Naive thymus-derived CD4-positive, alpha-beta T cell (primary cell): Measurements from ENCODE around the gene TTC34. TPM values are rescaled to one million over a fixed set of nuclear protein-coding genes. Genes with fewer than 3 reads are reported as not detected.
"Not testable (repeated sequence)": the region's sequence is repeated elsewhere in the genome, so short reads cannot be mapped to it uniquely, and the experiment has no call there.

Source experiments
- ATAC-seq: fragments of 150-1000 bp; cut with Tn5 transposase; 2 replicates; pipeline ENCODE4 v1.10.0; 2021; ENCODE audit warnings: mild to moderate bottlenecking, moderate library complexity
- CTCF ChIA-PET: fragments of 350-600 bp; sonication (Branson Sonifier 250); formaldehyde crosslinking; loops from one replicate; lab custom pipeline; 2021; ENCODE audit warnings: antibody characterized with exemption; lab: Charles Lee
- POLR2A ChIA-PET: fragments of 350-600 bp; sonication (Branson Sonifier 250); formaldehyde crosslinking; loops from one replicate; lab custom pipeline; 2021; ENCODE audit warnings: antibody characterized with exemption, inconsistent platforms; lab: Charles Lee
- DNase-seq, 9 donors: peaks; one replicate each; pipeline versions ENCODE4 v3.0.0 to v3.0.0-alpha.2; 2020 to 2022; ENCODE audit warnings: mixed read lengths in 1 of 9
- H3K27ac ChIP-seq: one replicate; pipeline ENCODE4 v1.7.0; 2013; ENCODE audit warnings: mild to moderate bottlenecking, low read depth, low read length, moderate library complexity
- H3K27me3 ChIP-seq, 2 donors: one replicate each; pipeline ENCODE4 v1.7.0; 2013; ENCODE audit warnings: low read length in 2 of 2, mild to moderate bottlenecking in 2 of 2, moderate library complexity in 2 of 2; ENCODE audit not compliant: control insufficient read depth in 2 of 2, insufficient read depth in 2 of 2
- H3K36me3 ChIP-seq, 3 experiments: 1 replicate in 2 of 3; 2 replicates in 1 of 3; pipeline ENCODE4 v1.7.0; 2013; ENCODE audit warnings: low read length in 3 of 3, mild to moderate bottlenecking in 3 of 3, moderate library complexity in 1 of 3; ENCODE audit not compliant: insufficient read depth in 3 of 3, control insufficient read depth in 2 of 3
- H3K4me1 ChIP-seq, 2 donors: one replicate each; pipeline ENCODE4 v1.7.0; 2013; ENCODE audit warnings: low read length in 2 of 2, mild to moderate bottlenecking in 2 of 2, moderate library complexity in 1 of 2; ENCODE audit not compliant: control insufficient read depth in 2 of 2, insufficient read depth in 2 of 2
- H3K4me3 ChIP-seq: 2 replicates; pipeline ENCODE4 v1.7.0; 2013; ENCODE audit warnings: mild to moderate bottlenecking, low read length
- H3K9me3 ChIP-seq, 3 experiments: 1 replicate in 2 of 3; 2 replicates in 1 of 3; pipeline ENCODE4 v1.7.0; 2013; ENCODE audit warnings: low read length in 3 of 3; ENCODE audit not compliant: control insufficient read depth in 2 of 3
- H3K27ac Mint-ChIP-seq, 9 donors: one replicate each; pipeline ENCODE4 v1.8.0; 2020 to 2022; ENCODE audit warnings: mixed read lengths in 9 of 9, mild to moderate bottlenecking in 8 of 9, moderate library complexity in 5 of 9, inconsistent platforms in 2 of 9
- H3K27me3 Mint-ChIP-seq, 5 donors: one replicate each; pipeline ENCODE4 v1.8.0; 2021 to 2022; ENCODE audit warnings: mixed read lengths in 5 of 5, mild to moderate bottlenecking in 1 of 5
- H3K36me3 Mint-ChIP-seq, 5 donors: one replicate each; pipeline ENCODE4 v1.8.0; 2020 to 2022; ENCODE audit warnings: mixed read lengths in 5 of 5, mild to moderate bottlenecking in 3 of 5, inconsistent platforms in 1 of 5
- H3K4me1 Mint-ChIP-seq, 7 donors: one replicate each; pipeline ENCODE4 v1.8.0; 2020 to 2022; ENCODE audit warnings: mixed read lengths in 7 of 7, mild to moderate bottlenecking in 3 of 7, inconsistent platforms in 1 of 7
- H3K4me3 Mint-ChIP-seq, 10 donors: one replicate each; pipeline ENCODE4 v1.8.0; 2020 to 2022; ENCODE audit warnings: mild to moderate bottlenecking in 10 of 10, mixed read lengths in 10 of 10, moderate library complexity in 6 of 10, inconsistent platforms in 2 of 10
- H3K9me3 Mint-ChIP-seq, 11 donors: one replicate each; pipeline ENCODE4 v1.8.0; 2020 to 2022; ENCODE audit warnings: mixed read lengths in 11 of 11, mild to moderate bottlenecking in 4 of 11, inconsistent platforms in 1 of 11, moderate library complexity in 1 of 11
- intact Hi-C, 2 donors: fragments of 100-400 bp; cut with micrococcal nuclease; formaldehyde crosslinking; loops; one replicate each; pipeline ENCODE4 v1.15.1; 2023
- polyA plus RNA-seq, 2 donors: library from polyadenylated mRNA; unstranded; fragments of 300-500 nt; fragmentation: Illumina TruSeq; gene quantifications; one replicate each; pipeline ENCODE4 v1.2.3, GENCODE V29; 2021
- total RNA-seq, 6 experiments: library from RNA in 5 of 6; stranded (reverse) in 5 of 6; gene quantifications; 1 replicate in 5 of 6; 2 replicates in 1 of 6; pipeline ENCODE4 v1.2.3 and lab custom pipeline; 2021 to 2026

The TTC34 gene
- total and polyA plus RNA-seq, 7 experiments from 2014 or later, result 0.28 to 8.0 (median 2.1) TPM

- no peak overlapping the region for H3K4me3 ChIP-seq
- no peak overlapping the region for H3K27ac ChIP-seq
- H3K9me3 Mint-ChIP-seq, result peaks cover 9 to 40% (median 23%) of the 10 kb centered on the region in 11 donors
- H3K4me1 Mint-ChIP-seq, result peaks cover 0 to 13% (median 6%) of the 10 kb centered on the region in 7 donors
- intact Hi-C loops, result no loop called here
- H3K36me3 ChIP-seq, result no peaks in the 10 kb centered on the region
- H3K4me1 ChIP-seq, result peaks cover 0 to under 1% of the 10 kb centered on the region in 2 donors
- peaks cover 0 to 5% of the 10 kb centered on the region in 2 donors for H3K27me3 ChIP-seq
- H3K36me3 Mint-ChIP-seq, result peaks cover 0 to 21% (median 2%) of the 10 kb centered on the region in 5 donors
- POLR2A ChIA-PET, result no interaction called here
- peaks cover 0 to 23% (median 0%) of the 10 kb centered on the region in 3 experiments for H3K9me3 ChIP-seq
- H3K27ac Mint-ChIP-seq, result no peak overlapping the region
- CTCF ChIA-PET, result interaction anchor here (0.9 to 1.5 kb wide), 2 partner anchors 8 to 368 kb away, joined by 3 to 4 read pairs; no protein-coding TSS in a partner anchor
- ATAC-seq (no peak), DNase-seq (peak in 1 of 9 donors; percentile 12)
- H3K4me3 Mint-ChIP-seq, result no peak overlapping the region
- peaks cover 10 to 47% (median 40%) of the 10 kb centered on the region in 5 donors for H3K27me3 Mint-ChIP-seq
Measured at GRCh38 chr1:2783435-2784397, 17.8 kb downstream of the TTC34 start.

DNA sequence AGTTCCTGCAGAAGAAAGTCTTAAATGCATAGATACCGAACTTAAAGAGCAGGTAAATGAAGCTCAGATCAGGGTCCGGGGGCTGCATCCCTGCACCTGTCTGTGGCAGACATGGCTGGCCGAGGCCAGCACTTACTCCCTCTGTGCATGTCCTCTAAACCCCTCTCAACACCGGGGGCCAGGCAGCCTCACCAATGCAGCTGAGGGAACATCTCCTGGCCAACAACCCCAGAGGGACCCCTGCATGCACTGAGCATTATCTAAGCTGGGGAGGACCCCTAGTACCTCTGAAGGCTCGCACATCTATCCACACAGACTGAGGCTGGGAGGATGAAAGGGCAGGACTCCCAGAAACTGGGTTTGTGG, 18.4 kb downstream of the TTC34 start:
- no peak overlapping the region for H3K27ac Mint-ChIP-seq
- Histone ChIP-seq H3K36me3 (no peaks in the 10 kb centered on the region), H3K4me1 (no peaks in the 10 kb centered on the region), H3K4me3 (no peak overlapping the region), H3K27ac (no peak overlapping the region), H3K9me3 (peaks cover 0 to 23% (median 0%) of the 10 kb centered on the region in 3 experiments), H3K27me3 (no peaks in the 10 kb centered on the region)
- POLR2A ChIA-PET, result no interaction called here
- no peak overlapping the region for H3K4me3 Mint-ChIP-seq
- H3K9me3 Mint-ChIP-seq, result peaks cover 9 to 37% (median 23%) of the 10 kb centered on the region in 11 donors
- DNase-seq, result peak in 1 of 9 donors; percentile 8
- H3K4me1 Mint-ChIP-seq, result peaks cover 0 to 9% (median 2%) of the 10 kb centered on the region in 7 donors
- CTCF ChIA-PET, result no interaction called here
- no peak for ATAC-seq
- intact Hi-C loops, result no loop called here
- peaks cover 4 to 44% (median 38%) of the 10 kb centered on the region in 5 donors for H3K27me3 Mint-ChIP-seq
- peaks cover 0 to 21% (median 2%) of the 10 kb centered on the region in 5 donors for H3K36me3 Mint-ChIP-seq

GRCh38 chr1:2781627-2782026, 19.9 kb downstream of the TTC34 start:
- intact Hi-C loops, result no loop called here
- Histone ChIP-seq H3K4me1 (no peaks in the 10 kb centered on the region), H3K4me3 (no peak overlapping the region), H3K36me3 (no peaks in the 10 kb centered on the region), H3K9me3 (peaks cover 0 to 23% (median 0%) of the 10 kb centered on the region in 3 experiments), H3K27ac (no peak overlapping the region), H3K27me3 (no peaks in the 10 kb centered on the region)
- Mint-ChIP-seq H3K9me3 (peaks cover 9 to 36% (median 23%) of the 10 kb centered on the region in 11 donors), H3K4me3 (no peak overlapping the region), H3K27ac (no peak overlapping the region), H3K36me3 (peaks cover 0 to 21% (median 2%) of the 10 kb centered on the region in 5 donors), H3K4me1 (peaks cover 0 to 3% (median 0%) of the 10 kb centered on the region in 7 donors), H3K27me3 (peaks cover 0 to 39% (median 34%) of the 10 kb centered on the region in 5 donors)
- POLR2A ChIA-PET, result no interaction called here
- ATAC-seq (no peak), DNase-seq (no peak)
- CTCF ChIA-PET, result no interaction called here

GRCh38 chr1:2778220-2778592, 23.3 kb downstream of the TTC34 start:
- Histone ChIP-seq H3K27ac (no peak overlapping the region), H3K4me1 (no peaks in the 10 kb centered on the region), H3K27me3 (no peaks in the 10 kb centered on the region), H3K36me3 (no peaks in the 10 kb centered on the region), H3K4me3 (no peak overlapping the region), H3K9me3 (peaks cover 0 to 23% (median 0%) of the 10 kb centered on the region in 3 experiments)
- no peak overlapping the region for H3K4me3 Mint-ChIP-seq
- H3K36me3 Mint-ChIP-seq, result peaks cover 0 to 21% (median 2%) of the 10 kb centered on the region in 5 donors
- peaks cover 9 to 36% (median 22%) of the 10 kb centered on the region in 11 donors for H3K9me3 Mint-ChIP-seq
- CTCF ChIA-PET, result no interaction called here
- H3K27ac Mint-ChIP-seq, result no peak overlapping the region
- intact Hi-C loops, result no loop called here
- H3K27me3 Mint-ChIP-seq, result peaks cover 0 to 34% (median 34%) of the 10 kb centered on the region in 5 donors
- no peaks in the 10 kb centered on the region for H3K4me1 Mint-ChIP-seq
- DNase-seq (no peak), ATAC-seq (no peak)
- POLR2A ChIA-PET, result no interaction called here

DNA sequence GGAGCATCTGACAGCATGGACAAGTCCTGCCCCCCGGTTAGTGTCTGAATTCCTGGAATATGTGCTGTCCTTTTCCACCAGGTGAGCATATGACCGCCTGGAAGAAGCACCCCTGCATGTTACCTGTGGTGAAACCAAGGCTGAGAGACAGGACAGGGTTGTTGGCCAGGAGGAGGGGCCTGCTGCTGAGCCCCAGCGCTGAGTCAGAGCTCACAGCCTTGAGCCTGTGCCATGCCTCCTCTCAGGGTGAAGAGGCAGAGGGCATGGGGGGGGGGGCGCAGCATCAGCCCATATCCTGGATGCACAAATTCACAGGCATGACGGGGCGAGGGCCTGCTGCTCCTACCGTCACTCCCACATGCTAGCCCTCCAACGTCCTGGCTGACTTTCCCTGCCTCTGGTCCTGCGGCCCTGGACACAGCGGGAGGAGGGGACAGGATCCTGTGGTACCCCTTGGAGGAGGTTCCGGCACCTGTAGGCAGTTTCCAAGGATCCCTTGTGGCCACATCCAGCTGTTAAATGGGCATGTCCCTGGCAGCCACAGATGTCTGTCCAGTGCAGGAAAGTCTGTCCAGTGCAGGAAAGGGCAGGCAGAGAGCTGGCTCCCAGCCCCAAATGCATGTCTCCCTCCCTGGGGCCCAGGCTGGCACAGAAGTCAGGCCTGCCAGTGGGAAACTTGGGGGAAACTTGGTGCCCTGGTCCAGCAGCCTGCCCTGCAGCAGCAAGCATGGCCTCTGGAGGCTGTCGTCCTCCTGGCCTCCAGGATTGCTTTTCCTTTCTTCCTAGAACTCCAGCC, 23.9 kb downstream of the TTC34 start:
- CTCF ChIA-PET, result no interaction called here
- Mint-ChIP-seq H3K4me1 (no peaks in the 10 kb centered on the region), H3K9me3 (peaks cover 8 to 31% (median 22%) of the 10 kb centered on the region in 11 donors), H3K36me3 (peaks cover 0 to 21% (median 2%) of the 10 kb centered on the region in 5 donors), H3K27ac (peak overlapping the region in 1 of 9 donors; percentile 46), H3K27me3 (peaks cover 0 to 34% (median 34%) of the 10 kb centered on the region in 5 donors), H3K4me3 (no peak overlapping the region)
- Histone ChIP-seq H3K9me3 (peaks cover 0 to 20% (median 0%) of the 10 kb centered on the region in 3 experiments), H3K27ac (no peak overlapping the region), H3K27me3 (no peaks in the 10 kb centered on the region), H3K4me1 (no peaks in the 10 kb centered on the region), H3K4me3 (no peak overlapping the region), H3K36me3 (no peaks in the 10 kb centered on the region)
- POLR2A ChIA-PET, result no interaction called here
- intact Hi-C loops, result no loop called here
- no peak for DNase-seq
- no peak for ATAC-seq

- H3K36me3 ChIP-seq, POLR2A ChIA-PET, H3K36me3 Mint-ChIP-seq, intact Hi-C loops, H3K9me3 ChIP-seq, H3K4me1 Mint-ChIP-seq, H3K27ac ChIP-seq, ATAC-seq, H3K4me3 ChIP-seq, H3K4me3 Mint-ChIP-seq, H3K27me3 ChIP-seq, CTCF ChIA-PET, H3K9me3 Mint-ChIP-seq, DNase-seq, H3K4me1 ChIP-seq, H3K27ac Mint-ChIP-seq: not testable (repeated sequence)
- H3K27me3 Mint-ChIP-seq, result peaks cover 0 to 19% (median 17%) of the 10 kb centered on the region in 5 donors
Measured at GRCh38 chr1:2775333-2775732, 26.2 kb downstream of the TTC34 start.
